Stomach (tissue), 9 donors: Measurements from ENCODE around the gene STK4. TPM values are rescaled to one million over a fixed set of nuclear protein-coding genes. Genes with fewer than 3 reads are reported as not detected.

Experiments
- DNase-seq, 2 donors: peaks; one replicate each; pipeline versions ENCODE4 v3.0.0 to v3.0.0-alpha.2; 2013 to 2019
- H3K27ac ChIP-seq, 5 donors: fragments of 200-600 bp in 4 of 5; sonication (generic) in 4 of 5; one replicate each; pipeline ENCODE4 v1.5.1; 2013 to 2019; ENCODE audit warnings: mild to moderate bottlenecking in 1 of 5, moderate library complexity in 1 of 5
- H3K27me3 ChIP-seq, 3 donors: fragments of 200-600 bp; sonication (generic); one replicate each; pipeline ENCODE4 v1.5.1; 2017 to 2019; ENCODE audit warnings: mixed run types in 1 of 3
- H3K36me3 ChIP-seq, 4 donors: fragments of 200-600 bp; sonication (generic); 1 replicate in 3 of 4; 2 replicates in 1 of 4; pipeline ENCODE4 v1.5.1; 2016 to 2019
- H3K4me1 ChIP-seq, 4 donors: fragments of 200-600 bp; sonication (generic); one replicate each; pipeline ENCODE4 v1.5.1; 2016 to 2019
- H3K4me3 ChIP-seq, 4 donors: fragments of 200-600 bp; sonication (generic) in 3 of 4; one replicate each; pipeline ENCODE4 v1.5.1; 2016 to 2019; ENCODE audit warnings: mild to moderate bottlenecking in 1 of 4
- H3K9me3 ChIP-seq, 4 donors: fragments of 200-600 bp; sonication (generic); one replicate each; pipeline ENCODE4 v1.5.1; 2016 to 2019
- EP300 ChIP-seq: sonication (generic); formaldehyde crosslinking; IDR thresholded peaks from one replicate; pipeline ENCODE4 v1.6.1; 2017; ENCODE audit warnings: antibody characterized with exemption
- POLR2A ChIP-seq, 4 donors: fragments of 450-650 bp; IDR thresholded peaks; one replicate each; pipeline ENCODE4 v1.6.1; 2016; ENCODE audit warnings: antibody characterized with exemption in 4 of 4, control low read depth in 2 of 4, mild to moderate bottlenecking in 1 of 4, moderate library complexity in 1 of 4
- POLR2AphosphoS5 ChIP-seq, 3 donors: sonication (generic); formaldehyde crosslinking; IDR thresholded peaks; one replicate each; pipeline ENCODE4 v1.6.1; 2016; ENCODE audit warnings: antibody characterized with exemption in 3 of 3
- WGBS, 5 donors: extraction: QIAGEN DNeasy Blood & Tissue Kit in 3 of 5; methylation state at CpG; one replicate each; pipeline versions ENCODE4 v1.1.5 to v1.1.7; 2013 to 2018; 5-methylcytosine and 5-hydroxymethylcytosine counted together
- intact Hi-C: fragments of 100-400 bp; cut with DNase I; formaldehyde crosslinking; loops from one replicate; pipeline ENCODE4 v1.15.1; 2023; ENCODE audit warnings: low total_unique reads
- polyA plus RNA-seq, 3 donors: library from polyadenylated mRNA; stranded (reverse); fragments of 200-250 nt; gene quantifications; one replicate each; pipeline ENCODE4 v1.2.3, GENCODE V29; 2013
- total RNA-seq, 5 donors: library from RNA; depleted of rRNA; stranded (reverse); fragments of >200 nt; gene quantifications; one replicate each; pipeline versions ENCODE4 v1.1.0 to v1.2.3, GENCODE V29; 2014 to 2016
- TF ChIP-seq, protein P1 (sequence below), 7 experiments: fragments of 450-650 bp in 4 of 7; fragments of 200-600 bp in 3 of 7; sonication (generic) in 3 of 7; IDR thresholded peaks; one replicate each; pipeline ENCODE4 v1.5.1; 2016 to 2019; ENCODE audit warnings: antibody characterized with exemption in 7 of 7, control low read depth in 2 of 7, mild to moderate bottlenecking in 1 of 7
- donor health status: healthy with polysubstance abuse.
- donor health status: Bipolar disorder and iron deficiency.
- donor health status: healthy.

Gene STK4
- total and polyA plus RNA-seq, 8 donors, result 4.8 to 49.6 (median 19.3) TPM

- no peaks in the 10 kb centered on the region for H3K27me3 ChIP-seq
- no peak for TF ChIP-seq POLR2A (IDR thresholded peaks at IDR 0.05)
- H3K4me3 ChIP-seq, result no peak overlapping the region
- no peaks in the 10 kb centered on the region for H3K4me1 ChIP-seq
- H3K27ac ChIP-seq, result no peak overlapping the region
- H3K36me3 ChIP-seq, result peaks cover 3 to 24% (median 11%) of the 10 kb centered on the region in 4 donors
- intact Hi-C loops, result no loop called here
- no peak for DNase-seq
- peaks cover 4 to 9% (median 8%) of the 10 kb centered on the region in 4 donors for H3K9me3 ChIP-seq
- WGBS, 5 donors, result 77 to 90% (median 82%) methylated on average over 3 of the region's 3 CpGs
Observed at GRCh38 chr20:45087097-45087790, 120.9 kb downstream of the STK4 start.

GRCh38 chr20:45087814-45088213 is 121.5 kb downstream of the STK4 start:
- no peaks in the 10 kb centered on the region for H3K27me3 ChIP-seq
- no peak for DNase-seq
- intact Hi-C loops, result no loop called here
- H3K9me3 ChIP-seq, result peaks cover 0 to 5% (median 3%) of the 10 kb centered on the region in 4 donors
- no peak overlapping the region for H3K27ac ChIP-seq
- 39 to 56% (median 43%) methylated on average over 1 of the region's 1 CpG for WGBS, 5 donors
- no peaks in the 10 kb centered on the region for H3K4me1 ChIP-seq
- no peak overlapping the region for H3K4me3 ChIP-seq
- TF ChIP-seq POLR2AphosphoS5 (IDR thresholded peaks at IDR 0.05) (no peak), POLR2A (IDR thresholded peaks at IDR 0.05) (no peak), EP300 (no peak)
- TF ChIP-seq, protein P1, sequence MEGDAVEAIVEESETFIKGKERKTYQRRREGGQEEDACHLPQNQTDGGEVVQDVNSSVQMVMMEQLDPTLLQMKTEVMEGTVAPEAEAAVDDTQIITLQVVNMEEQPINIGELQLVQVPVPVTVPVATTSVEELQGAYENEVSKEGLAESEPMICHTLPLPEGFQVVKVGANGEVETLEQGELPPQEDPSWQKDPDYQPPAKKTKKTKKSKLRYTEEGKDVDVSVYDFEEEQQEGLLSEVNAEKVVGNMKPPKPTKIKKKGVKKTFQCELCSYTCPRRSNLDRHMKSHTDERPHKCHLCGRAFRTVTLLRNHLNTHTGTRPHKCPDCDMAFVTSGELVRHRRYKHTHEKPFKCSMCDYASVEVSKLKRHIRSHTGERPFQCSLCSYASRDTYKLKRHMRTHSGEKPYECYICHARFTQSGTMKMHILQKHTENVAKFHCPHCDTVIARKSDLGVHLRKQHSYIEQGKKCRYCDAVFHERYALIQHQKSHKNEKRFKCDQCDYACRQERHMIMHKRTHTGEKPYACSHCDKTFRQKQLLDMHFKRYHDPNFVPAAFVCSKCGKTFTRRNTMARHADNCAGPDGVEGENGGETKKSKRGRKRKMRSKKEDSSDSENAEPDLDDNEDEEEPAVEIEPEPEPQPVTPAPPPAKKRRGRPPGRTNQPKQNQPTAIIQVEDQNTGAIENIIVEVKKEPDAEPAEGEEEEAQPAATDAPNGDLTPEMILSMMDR (IDR thresholded peaks at IDR 0.05), result no peak
- H3K36me3 ChIP-seq, result peaks cover 0 to 18% (median 6%) of the 10 kb centered on the region in 4 donors

DNA sequence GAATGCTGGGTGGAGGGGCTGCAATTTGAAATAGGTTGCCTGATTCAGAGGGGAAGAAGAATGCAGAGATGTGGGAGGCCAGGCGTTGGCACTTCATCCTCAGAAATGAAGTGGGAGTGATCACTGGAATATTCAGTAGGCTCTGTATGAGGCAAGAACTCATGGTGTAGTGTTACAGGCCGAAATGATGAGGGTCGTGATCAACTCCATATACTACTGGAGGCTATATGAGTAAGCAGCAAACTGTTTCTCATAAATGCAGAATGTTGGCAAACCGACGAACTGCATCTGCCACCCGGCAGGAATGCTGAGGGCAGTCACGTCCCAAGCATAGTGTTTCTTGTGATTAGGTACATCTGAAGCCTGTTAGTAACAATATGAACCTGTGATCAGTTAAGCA is 121.9 kb downstream of the STK4 start:
- Histone ChIP-seq H3K27ac (no peak overlapping the region), H3K9me3 (peaks cover 0 to under 1% (median 0%) of the 10 kb centered on the region in 4 donors), H3K4me3 (no peak overlapping the region), H3K36me3 (peaks cover 0 to 15% (median 4%) of the 10 kb centered on the region in 4 donors), H3K27me3 (no peaks in the 10 kb centered on the region), H3K4me1 (no peaks in the 10 kb centered on the region)
- intact Hi-C loops, result no loop called here
- no peak for DNase-seq
- TF ChIP-seq POLR2AphosphoS5 (IDR thresholded peaks at IDR 0.05), result no peak
- WGBS, 5 donors, result 79 to 95% (median 90%) methylated on average over 7 of the region's 7 CpGs

DNA sequence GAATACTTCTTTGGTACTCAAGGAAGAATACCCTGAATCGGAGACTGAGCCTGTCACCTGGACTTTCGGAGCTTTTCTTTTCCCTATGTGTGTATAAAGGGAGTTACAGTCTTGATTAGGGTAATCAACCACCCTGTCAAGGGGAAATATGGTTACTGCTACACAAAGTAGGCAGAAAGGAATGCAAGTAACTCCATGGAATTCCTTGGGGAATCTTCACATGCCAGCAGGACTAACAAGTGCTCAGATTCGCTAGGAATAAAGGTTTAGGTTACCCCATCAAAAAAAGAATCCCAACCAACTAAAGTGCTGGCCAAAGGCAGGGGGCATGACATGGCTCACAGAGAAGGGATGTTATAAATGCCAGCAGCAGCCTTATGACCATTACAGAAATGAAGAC is 124.2 kb downstream of the STK4 start:
- DNase-seq, result no peak
- intact Hi-C loops, result no loop called here
- no peak overlapping the region for H3K27ac ChIP-seq
- peaks cover 0 to 3% (median 0%) of the 10 kb centered on the region in 3 donors for H3K27me3 ChIP-seq
- WGBS, 5 donors, result 92 to 99% (median 97%) methylated on average over 3 of the region's 3 CpGs
- H3K4me3 ChIP-seq, result no peak overlapping the region
- H3K4me1 ChIP-seq, result peaks cover 0 to under 1% (median under 1%) of the 10 kb centered on the region in 4 donors
- H3K9me3 ChIP-seq, result no peaks in the 10 kb centered on the region
- peaks cover 0 to 9% (median 4%) of the 10 kb centered on the region in 4 donors for H3K36me3 ChIP-seq
- TF ChIP-seq POLR2A (IDR thresholded peaks at IDR 0.05) (no peak), POLR2AphosphoS5 (IDR thresholded peaks at IDR 0.05) (no peak), EP300 (no peak)
- TF ChIP-seq, protein P1 (IDR thresholded peaks at IDR 0.05), result no peak

- Histone ChIP-seq H3K4me3 (no peak overlapping the region), H3K9me3 (no peaks in the 10 kb centered on the region), H3K27ac (no peak overlapping the region), H3K36me3 (peaks cover 0 to under 1% (median under 1%) of the 10 kb centered on the region in 4 donors), H3K27me3 (peaks cover 1 to 12% (median 5%) of the 10 kb centered on the region in 3 donors), H3K4me1 (peaks cover 0 to 6% (median 2%) of the 10 kb centered on the region in 4 donors)
- no peak for DNase-seq
- TF ChIP-seq POLR2AphosphoS5 (IDR thresholded peaks at IDR 0.05), result no peak
- TF ChIP-seq EP300, result no peak
- TF ChIP-seq, protein P1 (IDR thresholded peaks at IDR 0.05), result no peak
- TF ChIP-seq POLR2A (IDR thresholded peaks at IDR 0.05), result no peak
- WGBS, 5 donors, result 68 to 93% (median 85%) methylated on average over 3 of the region's 3 CpGs
- intact Hi-C loops, result no loop called here
Observed at GRCh38 chr20:45091366-45091765, 125.1 kb downstream of the STK4 start.
